Natural killer cell (primary cell): ENCODE results near the gene NDUFA3. TPM values are rescaled to one million over a fixed set of nuclear protein-coding genes. Genes with fewer than 3 reads are reported as not detected.

ENCODE experiments used
- ATAC-seq, 3 donors: fragments of 150-1000 bp in 2 of 3; fragments of 200-7000 bp in 1 of 3; cut with Tn5 transposase; 1 replicate in 1 of 3; 2 replicates in 2 of 3; pipeline ENCODE4 v1.10.0; 2021; ENCODE audit warnings: mild to moderate bottlenecking in 2 of 3, moderate library complexity in 2 of 3
- DNase-seq, 2 donors: peaks; one replicate each; pipeline versions ENCODE4 v3.0.0 to v3.0.0-alpha.2; 2013 to 2021; ENCODE audit warnings: mixed read lengths in 1 of 2
- H3K27ac ChIP-seq: one replicate; pipeline ENCODE4 v1.5.1; 2013; ENCODE audit warnings: mild to moderate bottlenecking, low read length
- H3K27me3 ChIP-seq: one replicate; pipeline ENCODE4 v1.6.1; 2013; ENCODE audit warnings: low read length; ENCODE audit not compliant: control insufficient read depth, insufficient read depth
- H3K36me3 ChIP-seq: one replicate; pipeline ENCODE4 v1.6.1; 2013; ENCODE audit warnings: low read length; ENCODE audit not compliant: control insufficient read depth, insufficient read depth
- H3K4me1 ChIP-seq: one replicate; pipeline ENCODE4 v1.6.1; 2013; ENCODE audit warnings: low read length; ENCODE audit not compliant: control insufficient read depth, insufficient read depth
- H3K4me3 ChIP-seq: one replicate; pipeline ENCODE4 v1.5.1; 2013; ENCODE audit warnings: low read length
- H3K9me3 ChIP-seq: one replicate; pipeline ENCODE4 v1.6.1; 2013; ENCODE audit warnings: low read length; ENCODE audit not compliant: control insufficient read depth, insufficient read depth
- H3K27ac Mint-ChIP-seq, 2 donors: one replicate each; pipeline ENCODE4 v1.8.0; 2022; ENCODE audit warnings: mild to moderate bottlenecking in 2 of 2, mixed read lengths in 2 of 2, moderate library complexity in 1 of 2
- H3K27me3 Mint-ChIP-seq, 2 donors: one replicate each; pipeline ENCODE4 v1.8.0; 2022; ENCODE audit warnings: low read depth in 2 of 2, mixed read lengths in 2 of 2
- H3K36me3 Mint-ChIP-seq: one replicate; pipeline ENCODE4 v1.8.0; 2022; ENCODE audit warnings: mixed read lengths
- H3K4me1 Mint-ChIP-seq, 2 donors: one replicate each; pipeline ENCODE4 v1.8.0; 2022; ENCODE audit warnings: mixed read lengths in 2 of 2
- H3K4me3 Mint-ChIP-seq: one replicate; pipeline ENCODE4 v1.8.0; 2022; ENCODE audit warnings: mild to moderate bottlenecking, moderate library complexity, mixed read lengths
- H3K9me3 Mint-ChIP-seq, 2 donors: one replicate each; pipeline ENCODE4 v1.8.0; 2022; ENCODE audit warnings: mixed read lengths in 2 of 2
- CTCF ChIP-seq: fragments of 200-600 bp; IDR thresholded peaks from one replicate; pipeline ENCODE4 v1.8.0; 2022; ENCODE audit warnings: antibody characterized with exemption
- WGBS: methylation state at CpG from one replicate; pipeline ENCODE4 v1.1.7; 2013; ENCODE audit warnings: missing lambda C conversion rate; ENCODE audit not compliant: insufficient coverage; 5-methylcytosine and 5-hydroxymethylcytosine counted together
- intact Hi-C: fragments of 100-400 bp; cut with micrococcal nuclease; formaldehyde crosslinking; loops from one replicate; pipeline ENCODE4 v1.14.2; 2022
- total RNA-seq, 4 donors: library from RNA; stranded (reverse); fragments of 120-200 nt in 1 of 4; gene quantifications; one replicate each; pipeline versions ENCODE4 v1.2.3 to v1.2.4, GENCODE V29; 2013 to 2022

Gene NDUFA3
- total RNA-seq, 3 donors from 2014 or later (not counting 1 experiment from before 2014, with no cell fraction given), result 48.4 to 91.9 (median 71.4) TPM

GRCh38 chr19:54124393-54124792 lies 21.7 kb downstream of the NDUFA3 start:
- no peak for DNase-seq
- intact Hi-C loops, result no loop called here
- Histone ChIP-seq H3K4me1 (no peaks in the 10 kb centered on the region), H3K27ac (no peak overlapping the region), H3K27me3 (no peaks in the 10 kb centered on the region), H3K4me3 (no peak overlapping the region), H3K9me3 (no peaks in the 10 kb centered on the region), H3K36me3 (peaks cover 83% of the 10 kb centered on the region)
- H3K9me3 Mint-ChIP-seq, result no peaks in the 10 kb centered on the region
- WGBS, result 95% methylated on average over 19 of the region's 19 CpGs
- no peaks in the 10 kb centered on the region for H3K36me3 Mint-ChIP-seq
- no peak overlapping the region for H3K27ac Mint-ChIP-seq
- H3K4me3 Mint-ChIP-seq, result no peak overlapping the region
- no peaks in the 10 kb centered on the region for H3K4me1 Mint-ChIP-seq
- ATAC-seq, result no peak
- no peak for TF ChIP-seq CTCF
- no peaks in the 10 kb centered on the region for H3K27me3 Mint-ChIP-seq

- no peaks in the 10 kb centered on the region for H3K36me3 Mint-ChIP-seq
- no peak for ATAC-seq
- WGBS, result 87% methylated on average over 9 of the region's 9 CpGs
Observed at GRCh38 chr19:54125713-54126112, 23.1 kb downstream of the NDUFA3 start.

DNA sequence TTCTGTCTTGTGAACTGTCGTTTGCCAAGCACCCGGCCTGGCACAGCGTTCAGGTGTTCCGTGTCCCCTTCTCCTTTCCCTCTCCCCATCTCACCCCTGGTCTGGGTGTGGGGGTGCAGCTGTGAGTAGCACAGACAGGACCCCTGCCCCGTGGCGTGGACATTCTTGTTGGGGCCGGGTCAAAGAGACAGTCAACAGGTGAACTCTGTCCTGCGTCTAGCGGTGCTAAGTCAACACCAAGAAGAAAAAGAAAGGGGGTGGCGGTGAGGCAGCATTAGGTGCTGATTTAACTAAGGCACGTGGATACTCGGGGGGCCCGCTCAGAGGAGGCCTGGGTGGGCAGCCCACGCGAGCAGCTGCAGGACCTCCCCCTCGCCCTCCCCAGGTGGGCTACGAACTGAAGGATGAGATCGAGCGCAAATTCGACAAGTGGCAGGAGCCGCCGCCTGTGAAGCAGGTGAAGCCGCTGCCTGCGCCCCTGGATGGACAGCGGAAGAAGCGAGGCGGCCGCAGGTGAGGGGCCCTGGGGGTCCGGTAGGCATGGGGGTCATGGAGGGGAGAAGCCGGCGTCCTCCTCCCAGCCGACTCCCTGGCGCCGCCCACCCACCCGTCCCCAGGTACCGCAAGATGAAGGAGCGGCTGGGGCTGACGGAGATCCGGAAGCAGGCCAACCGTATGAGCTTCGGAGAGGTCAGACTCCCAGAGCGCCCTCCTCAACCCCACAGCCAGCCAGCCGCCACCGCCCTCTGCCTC lies 25.2 kb downstream of the NDUFA3 start:
- Mint-ChIP-seq H3K4me1 (no peaks in the 10 kb centered on the region), H3K36me3 (no peaks in the 10 kb centered on the region), H3K27ac (no peak overlapping the region), H3K9me3 (no peaks in the 10 kb centered on the region), H3K4me3 (no peak overlapping the region), H3K27me3 (no peaks in the 10 kb centered on the region)
- Histone ChIP-seq H3K9me3 (no peaks in the 10 kb centered on the region), H3K4me1 (no peaks in the 10 kb centered on the region), H3K4me3 (no peak overlapping the region), H3K27me3 (no peaks in the 10 kb centered on the region), H3K36me3 (peaks cover 66% of the 10 kb centered on the region), H3K27ac (no peak overlapping the region)
- no peak for DNase-seq
- no peak for TF ChIP-seq CTCF
- intact Hi-C loops, result no loop called here
- no peak for ATAC-seq
- WGBS, result 97% methylated on average over 43 of the region's 44 CpGs

More at GRCh38 chr19:54125713-54126112, 23.1 kb downstream of the NDUFA3 start:
- Histone ChIP-seq H3K9me3 (no peaks in the 10 kb centered on the region), H3K4me1 (no peaks in the 10 kb centered on the region), H3K27ac (no peak overlapping the region), H3K36me3 (peaks cover 73% of the 10 kb centered on the region), H3K4me3 (no peak overlapping the region), H3K27me3 (no peaks in the 10 kb centered on the region)
- Mint-ChIP-seq H3K4me3 (no peak overlapping the region), H3K9me3 (no peaks in the 10 kb centered on the region), H3K27me3 (no peaks in the 10 kb centered on the region), H3K4me1 (no peaks in the 10 kb centered on the region), H3K27ac (no peak overlapping the region)
- TF ChIP-seq CTCF, result no peak
- no peak for DNase-seq
- intact Hi-C loops, result no loop called here

DNA sequence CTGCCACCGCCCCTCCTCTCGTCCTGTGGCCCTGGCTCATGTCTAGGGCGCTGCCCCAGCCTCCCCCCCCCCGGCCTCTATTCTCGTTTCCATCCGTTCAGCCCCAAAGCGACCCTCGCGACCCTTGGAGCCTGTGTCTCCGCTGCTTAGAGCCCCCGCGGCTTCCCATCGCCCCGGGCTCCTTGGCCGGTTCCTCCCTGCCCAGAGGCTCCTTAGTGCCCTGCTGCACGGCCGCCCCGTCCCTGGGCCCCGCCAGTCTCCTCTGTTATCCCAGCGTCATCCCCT lies 25.7 kb downstream of the NDUFA3 start:
- no peaks in the 10 kb centered on the region for H3K4me1 ChIP-seq
- no peak overlapping the region for H3K4me3 Mint-ChIP-seq
- no peaks in the 10 kb centered on the region for H3K36me3 Mint-ChIP-seq
- no peaks in the 10 kb centered on the region for H3K9me3 Mint-ChIP-seq
- no peak overlapping the region for H3K27ac ChIP-seq
- H3K27me3 ChIP-seq, result no peaks in the 10 kb centered on the region
- ATAC-seq, result no peak
- no peaks in the 10 kb centered on the region for H3K27me3 Mint-ChIP-seq
- no peak overlapping the region for H3K27ac Mint-ChIP-seq
- H3K4me3 ChIP-seq, result no peak overlapping the region
- peaks cover 64% of the 10 kb centered on the region for H3K36me3 ChIP-seq
- TF ChIP-seq CTCF, result no peak
- intact Hi-C loops, result no loop called here
- 91% methylated on average over 20 of the region's 20 CpGs for WGBS
- H3K9me3 ChIP-seq, result no peaks in the 10 kb centered on the region
- DNase-seq, result no peak
- H3K4me1 Mint-ChIP-seq, result no peaks in the 10 kb centered on the region
